Activated CD4-positive, CD25-positive, alpha-beta regulatory T cell (primary cell): ENCODE measurements around the gene CAPN3.

ENCODE experiments used
- DNase-seq, 4 experiments: peaks; one replicate each; lab custom pipeline; 2025; lab: John Stamatoyannopoulos, UW

The CAPN3 gene

DNA sequence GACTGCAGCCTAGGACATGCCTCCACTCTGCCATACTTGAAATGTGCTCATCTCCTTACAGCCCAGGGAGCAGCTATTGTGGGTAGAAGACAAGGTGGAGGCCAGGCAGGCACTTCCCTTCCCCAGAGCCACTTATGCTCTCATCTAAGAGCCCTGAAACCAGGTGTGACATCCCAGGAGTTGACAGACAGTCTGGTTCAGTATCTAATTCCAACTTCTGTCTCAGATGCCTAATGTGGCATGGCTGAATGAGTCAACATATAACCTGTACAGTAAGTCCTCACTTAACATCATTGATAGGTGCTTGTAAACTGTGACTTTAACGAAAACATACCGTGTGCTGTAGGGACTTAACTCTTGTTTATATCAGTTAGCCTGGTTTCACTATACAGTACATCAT lies 1.2 kb upstream of the CAPN3 start:
- no peak for DNase-seq

- no peak for DNase-seq
These were observed 684 bp downstream of the CAPN3 start for GRCh38 chr15:42359985-42360384.

GRCh38 chr15:42360535-42361112 lies 1.3 kb downstream of the CAPN3 start:
- DNase-seq = no peak

GRCh38 chr15:42363487-42363886 lies 4.2 kb downstream of the CAPN3 start:
- no peak for DNase-seq

DNA sequence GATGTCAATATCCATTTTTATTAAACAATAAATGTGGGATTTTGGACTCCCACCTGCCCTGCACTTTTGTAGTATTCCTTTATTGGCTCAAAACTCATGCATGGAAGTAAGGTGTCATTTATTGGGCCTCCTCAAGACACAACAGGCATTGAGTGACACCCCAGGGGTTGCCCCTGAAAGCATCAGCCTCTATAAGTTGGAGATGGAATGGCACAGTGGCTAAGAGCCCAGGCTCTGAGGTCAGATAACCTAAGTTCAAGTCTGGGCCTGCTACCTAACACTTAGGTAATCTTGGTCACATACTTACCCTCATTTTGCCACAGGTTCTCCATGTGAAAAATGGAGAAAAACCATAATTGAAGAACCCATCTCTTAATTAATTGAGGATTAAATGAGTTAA lies 4.6 kb downstream of the CAPN3 start:
- no peak for DNase-seq

DNA sequence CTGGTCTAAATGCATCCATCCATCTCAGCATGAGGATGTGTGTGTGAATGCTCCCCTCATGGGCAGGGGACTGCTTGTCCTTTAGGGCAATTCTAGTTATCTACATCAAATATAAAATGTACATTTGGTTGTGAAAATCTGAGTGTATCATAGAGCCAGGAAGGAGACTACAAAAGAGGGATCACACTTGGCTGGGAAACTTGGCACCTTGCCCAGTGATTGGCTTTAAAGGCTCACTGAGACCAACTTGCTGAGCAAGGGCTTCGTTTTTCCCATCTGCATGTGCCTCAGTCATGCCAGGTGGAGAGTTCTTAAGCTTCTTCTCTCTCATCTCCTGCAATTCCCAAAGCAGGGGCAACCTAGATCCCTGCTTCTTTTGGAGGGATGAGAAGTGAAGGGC lies 5.2 kb downstream of the CAPN3 start:
- DNase-seq = no peak

- DNase-seq = no peak
These were observed 6.7 kb downstream of the CAPN3 start for GRCh38 chr15:42365921-42366550.

DNA sequence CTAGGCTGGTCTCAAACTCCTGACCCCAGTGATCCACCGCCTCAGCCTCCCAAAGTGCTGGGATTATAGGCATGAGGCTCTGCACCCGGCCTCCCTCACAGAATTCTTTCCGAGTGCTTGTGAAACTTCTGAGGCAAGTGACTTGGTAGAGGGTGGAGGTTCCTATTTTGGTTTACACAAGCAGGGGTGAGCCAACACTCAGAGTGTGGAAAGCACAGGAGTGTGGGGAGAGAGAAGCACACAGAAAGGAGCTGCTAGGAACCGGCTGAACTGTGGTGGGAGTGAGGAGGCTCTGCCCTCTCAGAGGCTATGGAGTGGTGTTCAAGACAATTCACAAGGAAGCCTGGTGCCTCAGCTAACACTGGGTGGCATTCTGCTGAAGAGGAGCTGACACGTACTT lies 7.7 kb downstream of the CAPN3 start:
- DNase-seq = no peak

GRCh38 chr15:42368096-42368495 lies 8.8 kb downstream of the CAPN3 start:
- no peak for DNase-seq

DNA sequence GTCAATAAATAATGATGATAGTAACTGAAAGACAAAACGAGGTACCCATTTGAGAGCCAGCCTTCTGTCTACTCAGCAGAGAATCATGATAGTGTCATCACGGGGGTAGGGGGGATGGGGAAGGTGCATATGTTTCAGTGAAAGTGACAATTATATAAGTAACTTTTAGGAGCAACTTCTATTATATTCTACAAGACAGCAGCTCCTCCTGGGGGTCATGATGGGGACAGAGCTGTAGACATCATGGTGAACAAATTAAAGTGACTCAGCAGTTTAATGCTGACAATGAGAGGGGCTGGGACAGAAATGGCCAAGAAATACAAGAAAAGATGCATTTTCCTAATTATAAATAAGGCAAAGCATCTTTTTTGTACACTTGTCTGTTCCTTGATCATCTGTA lies 11.8 kb downstream of the CAPN3 start:
- DNase-seq = no peak

- no peak for DNase-seq
These were observed 14.0 kb downstream of the CAPN3 start for GRCh38 chr15:42373274-42373673.

- no peak for DNase-seq
These were observed 14.6 kb downstream of the CAPN3 start for GRCh38 chr15:42373936-42374335.

DNA sequence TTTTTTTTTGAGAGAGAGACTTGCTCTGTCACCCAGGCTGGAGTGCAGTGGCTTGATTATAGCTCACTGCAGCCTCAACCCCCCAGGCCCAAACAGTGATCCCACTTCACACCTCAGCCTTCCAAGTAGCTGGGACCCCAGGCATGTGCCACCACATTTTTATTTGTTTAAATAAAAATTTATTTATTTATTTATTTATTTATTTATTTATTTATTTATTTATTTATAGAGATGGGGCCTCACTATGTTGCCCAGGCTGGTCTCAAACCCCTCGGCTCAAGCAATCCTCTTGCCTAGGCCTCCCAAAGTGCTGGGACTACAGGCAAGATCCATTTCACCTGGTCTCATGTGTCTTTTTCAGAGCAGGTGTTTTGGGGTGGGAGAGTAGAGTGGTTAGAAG lies 15.5 kb downstream of the CAPN3 start:
- DNase-seq = no peak

GRCh38 chr15:42375252-42375651 lies 16.0 kb downstream of the CAPN3 start:
- DNase-seq = no peak

DNA sequence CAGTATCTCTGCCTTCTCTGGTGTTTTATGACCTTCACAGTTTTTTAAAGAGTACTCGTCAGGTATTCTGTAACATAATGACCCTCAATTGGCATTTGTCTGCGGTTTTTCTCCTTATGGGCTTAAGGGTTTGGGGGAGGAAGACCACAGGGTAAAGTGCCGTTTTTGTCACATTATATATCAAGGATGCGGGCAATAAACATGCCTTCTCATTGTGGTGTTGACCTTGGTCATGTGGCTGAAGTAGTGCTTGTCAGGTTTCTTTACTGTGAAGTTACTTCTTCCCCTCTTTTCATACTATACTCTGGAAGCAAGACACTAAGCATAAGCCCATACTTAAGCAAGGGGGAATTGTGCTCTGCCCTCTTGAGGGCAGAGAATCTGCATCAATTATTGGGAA lies 16.6 kb downstream of the CAPN3 start:
- DNase-seq = no peak

GRCh38 chr15:42378011-42378410 lies 18.7 kb downstream of the CAPN3 start:
- DNase-seq = no peak

- DNase-seq = no peak
These were observed 25.3 kb downstream of the CAPN3 start for GRCh38 chr15:42384597-42384996.

DNA sequence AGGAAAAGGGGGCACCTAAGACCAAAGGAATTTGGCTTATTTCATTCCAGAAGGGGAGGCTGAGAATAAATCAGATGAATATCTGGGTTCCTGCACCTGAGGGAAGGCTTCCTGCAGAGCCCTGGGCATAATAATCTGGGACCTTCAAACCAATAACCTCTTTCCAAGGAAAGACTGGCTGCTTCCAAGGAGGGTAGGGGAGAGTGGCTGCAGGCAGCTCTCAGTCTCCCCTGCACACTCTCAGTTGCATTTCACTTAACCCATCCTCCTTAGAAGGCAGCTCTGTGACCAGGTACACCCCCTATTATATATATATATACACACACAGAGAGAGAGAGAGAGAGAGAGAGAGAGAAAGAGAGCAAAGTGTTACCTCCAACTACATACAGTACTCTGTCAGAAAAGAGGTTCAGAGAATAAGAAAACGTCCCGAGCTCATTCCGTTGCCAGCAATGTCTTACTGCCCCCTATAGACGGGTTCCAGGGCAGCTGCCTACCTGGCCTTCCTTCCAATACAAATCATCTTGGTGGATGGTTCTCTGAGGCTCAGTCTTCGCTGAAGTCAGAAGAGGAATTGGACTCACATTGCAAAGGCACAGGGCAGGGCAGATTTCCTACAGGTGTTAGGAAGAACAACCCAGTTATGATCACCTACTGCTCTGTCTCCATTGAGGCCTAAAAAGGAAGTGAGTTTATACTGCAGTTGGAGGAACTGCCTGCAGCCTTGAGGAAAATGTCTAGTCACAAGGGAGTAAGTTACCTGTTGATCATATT lies 26.1 kb downstream of the CAPN3 start:
- no peak for DNase-seq

DNA sequence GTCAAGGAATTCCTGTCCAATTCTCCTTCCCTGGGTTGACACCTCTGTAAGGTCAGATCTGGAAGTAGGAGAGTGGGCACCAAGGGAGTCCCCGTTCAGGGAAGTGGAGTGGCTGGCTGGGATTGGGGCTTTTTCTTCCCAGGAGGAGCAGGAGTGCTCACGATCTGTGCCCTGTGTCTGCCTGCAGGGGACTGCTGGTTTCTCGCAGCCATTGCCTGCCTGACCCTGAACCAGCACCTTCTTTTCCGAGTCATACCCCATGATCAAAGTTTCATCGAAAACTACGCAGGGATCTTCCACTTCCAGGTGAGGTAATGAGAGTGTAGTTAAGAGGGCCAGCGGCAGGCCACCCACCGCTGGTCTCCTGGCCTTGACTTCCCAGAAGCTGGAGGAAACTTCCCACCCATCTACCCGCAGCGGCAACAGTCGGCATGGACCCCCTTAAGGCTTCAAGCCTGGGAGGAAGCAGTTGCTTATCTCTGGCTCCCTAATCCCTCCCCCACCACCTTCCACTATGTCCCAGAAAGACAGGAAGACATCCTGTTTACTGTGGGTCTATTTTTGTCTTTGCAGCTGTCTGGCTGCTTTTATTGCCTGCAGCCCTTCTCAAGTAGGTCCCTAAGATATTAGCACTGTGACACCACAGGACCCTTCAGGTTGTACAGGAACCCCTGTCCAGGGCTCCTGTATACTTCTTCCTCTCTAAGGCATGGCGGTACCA lies 26.8 kb downstream of the CAPN3 start:
- no peak for DNase-seq

- no peak for DNase-seq
These were observed 28.3 kb downstream of the CAPN3 start for GRCh38 chr15:42387603-42388002.

- no peak for DNase-seq
These were observed 33.2 kb downstream of the CAPN3 start for GRCh38 chr15:42392309-42393024.

DNA sequence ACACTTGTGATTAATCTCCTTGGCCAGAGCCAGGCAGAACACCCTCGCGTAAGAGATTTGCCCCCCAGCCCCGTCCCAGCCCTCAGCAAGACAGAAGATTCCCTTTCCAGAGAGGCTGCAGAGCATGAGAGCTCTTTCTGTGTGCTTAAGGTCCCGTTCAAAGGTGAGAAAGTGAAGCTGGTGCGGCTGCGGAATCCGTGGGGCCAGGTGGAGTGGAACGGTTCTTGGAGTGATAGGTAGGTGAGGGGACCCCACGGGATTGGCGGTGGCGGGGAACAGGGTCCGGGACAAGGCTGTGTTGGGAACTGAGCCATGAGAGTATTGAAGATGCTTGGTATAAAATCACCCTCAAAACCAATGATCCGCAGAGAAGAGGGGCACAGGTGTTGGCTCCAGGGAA lies 34.8 kb downstream of the CAPN3 start:
- no peak for DNase-seq
